K562 (cell line): ENCODE data around the gene VEZF1. TPM values are rescaled to one million over a fixed set of nuclear protein-coding genes. Genes with fewer than 3 reads are reported as not detected.

Source experiments
- CHD1 ChIP-seq: fragments of 200-600 bp; sonication (generic); IDR thresholded peaks from one replicate; pipeline ENCODE4 v1.6.1; 2012; ENCODE audit warnings: mild to moderate bottlenecking, moderate library complexity, low read length, inconsistent platforms
- ELF2 ChIP-seq: fragments of 250-450 bp; sonication (Bioruptor Pico); IDR thresholded peaks from 2 replicates; pipeline ENCODE4 v1.5.0; 2021; ENCODE audit warnings: mild to moderate bottlenecking
- ELF4 ChIP-seq: fragments of 450-650 bp; formaldehyde crosslinking; IDR thresholded peaks from 2 replicates; pipeline ENCODE4 v1.4.0; 2022; ENCODE audit warnings: missing genetic modification characterization
- FOSL1 ChIP-seq: fragments of 200-800 bp; sonication (Bioruptor generic); conservative IDR thresholded peaks from 2 replicates; pipeline ENCODE4 v1.6.1; 2016; ENCODE audit warnings: missing genetic modification characterization, missing compliant biosample characterization
- FUS ChIP-seq: fragments of 200-400 bp; formaldehyde crosslinking; optimal IDR thresholded peaks from 2 replicates; pipeline ENCODE3; 2017; ENCODE audit warnings: low read depth, low read length
- KAT7 ChIP-seq: sonication (generic); formaldehyde crosslinking; IDR thresholded peaks from 2 replicates; pipeline ENCODE4 v1.8.0; 2022; ENCODE audit warnings: missing genetic modification reagents, mild to moderate bottlenecking, borderline replicate concordance
- MXI1 ChIP-seq: IDR thresholded peaks from 2 replicates; pipeline ENCODE4 v1.6.1; 2011; ENCODE audit warnings: low read depth, mild to moderate bottlenecking, improper control_type of control experiment, low read length
- PHB ChIP-seq: fragments of 250-450 bp; sonication (Bioruptor Pico); IDR thresholded peaks from 2 replicates; pipeline ENCODE4 v1.5.0; 2021
- RBM14 ChIP-seq: fragments of 200-400 bp; formaldehyde crosslinking; IDR thresholded peaks from 2 replicates; pipeline ENCODE4 v1.6.1; 2018; ENCODE audit warnings: low read depth, mild to moderate bottlenecking, low read length, moderate library complexity, borderline replicate concordance; ENCODE audit not compliant: insufficient read depth
- SMAD1 ChIP-seq: fragments of 150-350 bp; IDR thresholded peaks from 2 replicates; pipeline ENCODE4 v1.6.1; 2014; ENCODE audit warnings: low read length, low read depth; ENCODE audit not compliant: partially characterized antibody
- ZNF212 ChIP-seq: fragments of 450-650 bp; formaldehyde crosslinking; IDR thresholded peaks from 2 replicates; pipeline ENCODE4 v1.4.0; 2020; ENCODE audit warnings: mild to moderate bottlenecking
- ZNF280A ChIP-seq: fragments of 450-650 bp; IDR thresholded peaks from 2 replicates; pipeline ENCODE4 v1.6.1; 2018; ENCODE audit warnings: mild to moderate bottlenecking, low read depth; ENCODE audit not compliant: partially characterized antibody
- polyA plus RNA-seq, 8 experiments: library from polyadenylated mRNA; depleted of rRNA in 4 of 8; stranded (reverse) in 5 of 8; unstranded in 3 of 8; fragments of >200 nt; fragmentation: Nextera tagmentation in 2 of 8; fragmentation: Illumina TruSeq in 1 of 8; extraction: Ambion mirVana in 2 of 8; extraction: Trizol in 1 of 8; gene quantifications; 2 replicates each; pipeline versions ENCODE4 v1.2.1 to v1.2.3, GENCODE V29; 2011 to 2014; ENCODE audit warnings: inconsistent platforms in 1 of 8, missing spikeins in 1 of 8
- total RNA-seq, 7 experiments: library from RNA; depleted of rRNA in 6 of 7; stranded (reverse); fragments of >200 nt in 6 of 7; fragmentation: Illumina TruSeq in 2 of 7; extraction: Trizol in 2 of 7; gene quantifications; 2 replicates each; pipeline versions ENCODE4 v1.2.1 to v1.2.3, GENCODE V29; 2011 to 2021; ENCODE audit warnings: low replicate concordance in 1 of 7
- TF ChIP-seq, protein P1 (sequence below): fragments of 250-450 bp; sonication (Bioruptor Pico); IDR thresholded peaks from 2 replicates; pipeline ENCODE4 v1.5.0; 2021; ENCODE audit warnings: mild to moderate bottlenecking, moderate library complexity
- TF ChIP-seq, protein P2 (sequence below): fragments of 250-450 bp; sonication (Bioruptor Pico); IDR thresholded peaks from 2 replicates; pipeline ENCODE4 v1.8.0; 2021; ENCODE audit warnings: mild to moderate bottlenecking, moderate library complexity
- TF ChIP-seq, protein P3 (sequence below): fragments of 250-450 bp; sonication (Bioruptor Pico); IDR thresholded peaks from 2 replicates; pipeline ENCODE4 v1.9.0; 2021; ENCODE audit warnings: mild to moderate bottlenecking, inconsistent platforms

Gene VEZF1
- total and polyA plus RNA-seq, 9 of the 15 experiments (the other 6 are each of a cell fraction or from before 2014, with no cell fraction given): 9.5 to 33.4 (median 22.1) TPM

GRCh38 chr17:57988301-57989250 is 522 bp upstream of the VEZF1 start (continued):
- TF ChIP-seq, protein P1, sequence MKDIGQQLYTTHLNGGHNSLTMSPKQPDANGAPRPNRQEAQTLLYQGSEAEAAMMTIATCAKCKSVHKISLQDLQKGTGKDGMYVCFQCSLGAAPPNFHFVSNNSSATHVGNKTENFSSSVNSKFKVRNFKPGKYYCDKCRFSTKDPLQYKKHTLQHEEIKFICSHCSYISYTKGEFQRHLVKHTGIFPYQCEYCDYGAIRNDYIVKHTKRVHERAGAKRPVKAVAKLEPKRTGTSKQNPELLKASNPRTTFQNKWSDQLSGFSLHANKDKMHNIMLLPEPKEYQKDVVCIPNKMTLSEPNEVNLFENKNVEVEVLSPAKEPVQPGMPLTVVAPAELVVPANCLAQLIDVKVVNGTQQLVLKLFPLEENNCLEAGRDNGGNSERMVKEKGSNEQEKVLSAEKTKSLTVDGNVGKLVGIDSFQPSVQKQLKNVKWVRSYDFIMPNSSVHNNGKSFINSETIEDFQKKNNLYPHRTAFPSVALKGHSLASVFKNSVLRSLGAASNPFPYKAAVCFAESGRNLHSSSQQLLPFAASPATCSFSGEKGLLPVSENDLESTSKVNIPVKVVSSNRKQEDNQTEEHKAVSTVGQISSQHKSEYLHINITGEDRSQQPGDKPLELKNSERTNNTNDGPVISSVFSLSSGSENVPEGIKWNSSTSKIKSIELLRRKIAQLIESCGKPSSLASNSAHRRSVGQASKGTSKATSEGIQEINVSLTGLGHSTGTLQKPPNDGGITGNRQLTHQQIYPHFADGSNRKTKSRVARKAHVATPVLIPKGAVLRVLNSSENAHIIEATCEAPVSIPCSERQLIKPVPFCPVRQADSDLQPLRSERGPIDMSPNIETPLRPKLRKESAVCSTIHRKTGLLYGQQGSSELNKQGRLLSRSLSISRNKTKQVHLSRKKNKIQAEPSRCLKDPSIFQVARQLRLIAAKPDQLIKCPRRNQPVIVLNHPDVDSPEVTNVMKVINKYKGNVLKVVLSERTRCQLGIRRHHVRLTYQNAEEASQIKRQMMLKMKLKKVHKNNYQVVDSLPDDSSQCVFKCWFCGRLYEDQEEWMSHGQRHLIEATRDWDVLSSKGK: no peak
- TF ChIP-seq PHB (CRISPR knock-in tag) (peak; percentile 98), ZNF212 (CRISPR knock-in tag) (0 out of 2 replicates have a peak, but pooled peaks have one; percentile 66), RBM14 (no peak), ELF4 (CRISPR knock-in tag) (0 out of 2 replicates have a peak, but pooled peaks have one; percentile 61), FOSL1 (tag) (no peak; the same call in 1 of the 2 replicates), ZNF280A (no peak), ELF2 (CRISPR knock-in tag) (peak; percentile 71), FUS (no peak), SMAD1 (no peak), MXI1 (no peak), CHD1 (peak; percentile 84), KAT7 (CRISPR knock-in tag) (0 out of 2 replicates have a peak, but pooled peaks have one; percentile 78)
- TF ChIP-seq, protein P2, sequence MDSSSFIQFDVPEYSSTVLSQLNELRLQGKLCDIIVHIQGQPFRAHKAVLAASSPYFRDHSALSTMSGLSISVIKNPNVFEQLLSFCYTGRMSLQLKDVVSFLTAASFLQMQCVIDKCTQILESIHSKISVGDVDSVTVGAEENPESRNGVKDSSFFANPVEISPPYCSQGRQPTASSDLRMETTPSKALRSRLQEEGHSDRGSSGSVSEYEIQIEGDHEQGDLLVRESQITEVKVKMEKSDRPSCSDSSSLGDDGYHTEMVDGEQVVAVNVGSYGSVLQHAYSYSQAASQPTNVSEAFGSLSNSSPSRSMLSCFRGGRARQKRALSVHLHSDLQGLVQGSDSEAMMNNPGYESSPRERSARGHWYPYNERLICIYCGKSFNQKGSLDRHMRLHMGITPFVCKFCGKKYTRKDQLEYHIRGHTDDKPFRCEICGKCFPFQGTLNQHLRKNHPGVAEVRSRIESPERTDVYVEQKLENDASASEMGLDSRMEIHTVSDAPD (CRISPR knock-in tag): no peak
- TF ChIP-seq, protein P3, sequence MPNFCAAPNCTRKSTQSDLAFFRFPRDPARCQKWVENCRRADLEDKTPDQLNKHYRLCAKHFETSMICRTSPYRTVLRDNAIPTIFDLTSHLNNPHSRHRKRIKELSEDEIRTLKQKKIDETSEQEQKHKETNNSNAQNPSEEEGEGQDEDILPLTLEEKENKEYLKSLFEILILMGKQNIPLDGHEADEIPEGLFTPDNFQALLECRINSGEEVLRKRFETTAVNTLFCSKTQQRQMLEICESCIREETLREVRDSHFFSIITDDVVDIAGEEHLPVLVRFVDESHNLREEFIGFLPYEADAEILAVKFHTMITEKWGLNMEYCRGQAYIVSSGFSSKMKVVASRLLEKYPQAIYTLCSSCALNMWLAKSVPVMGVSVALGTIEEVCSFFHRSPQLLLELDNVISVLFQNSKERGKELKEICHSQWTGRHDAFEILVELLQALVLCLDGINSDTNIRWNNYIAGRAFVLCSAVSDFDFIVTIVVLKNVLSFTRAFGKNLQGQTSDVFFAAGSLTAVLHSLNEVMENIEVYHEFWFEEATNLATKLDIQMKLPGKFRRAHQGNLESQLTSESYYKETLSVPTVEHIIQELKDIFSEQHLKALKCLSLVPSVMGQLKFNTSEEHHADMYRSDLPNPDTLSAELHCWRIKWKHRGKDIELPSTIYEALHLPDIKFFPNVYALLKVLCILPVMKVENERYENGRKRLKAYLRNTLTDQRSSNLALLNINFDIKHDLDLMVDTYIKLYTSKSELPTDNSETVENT (CRISPR knock-in tag): no peak
